Inflammatory macrophage (primary cell): ENCODE results near the gene ERG.

Source experiments
- DNase-seq, 2 donors: peaks; one replicate each; pipeline ENCODE4 v3.0.0-alpha.2; 2020 to 2022

The ERG gene

GRCh38 chr21:38388647-38389353 lies 109.5 kb downstream of the ERG start:
- DNase-seq: no peak

GRCh38 chr21:38388203-38388602 lies 110.1 kb downstream of the ERG start:
- no peak for DNase-seq

- DNase-seq: peak; percentile 26 to 37
Measured at GRCh38 chr21:38386967-38387366, 111.3 kb downstream of the ERG start.

- DNase-seq: no peak
Measured at GRCh38 chr21:38385427-38386175, 112.7 kb downstream of the ERG start.

GRCh38 chr21:38384675-38385426 lies 113.4 kb downstream of the ERG start:
- peak; percentile 75 to 80 for DNase-seq

- DNase-seq: no peak
Measured at GRCh38 chr21:38384238-38384560, 114.1 kb downstream of the ERG start.

- no peak for DNase-seq
Measured at GRCh38 chr21:38383411-38384237, 114.7 kb downstream of the ERG start.

- DNase-seq: peak in 1 of 2 donors; percentile 21
Measured at GRCh38 chr21:38380481-38381137, 117.7 kb downstream of the ERG start.

GRCh38 chr21:38379147-38379546 lies 119.1 kb downstream of the ERG start:
- no peak for DNase-seq

- no peak for DNase-seq
Measured at GRCh38 chr21:38377165-38378088, 120.8 kb downstream of the ERG start.

GRCh38 chr21:38376693-38377092 lies 121.6 kb downstream of the ERG start:
- DNase-seq: no peak

GRCh38 chr21:38376235-38376634 lies 122.0 kb downstream of the ERG start:
- DNase-seq: peak; percentile 43 to 55

- no peak for DNase-seq
Measured at GRCh38 chr21:38367646-38368045, 130.6 kb downstream of the ERG start.

GRCh38 chr21:38365521-38365920 lies 132.8 kb downstream of the ERG start:
- DNase-seq: no peak

GRCh38 chr21:38363693-38364092 lies 134.6 kb downstream of the ERG start:
- DNase-seq: no peak

GRCh38 chr21:38361324-38361723 lies 137.0 kb downstream of the ERG start:
- no peak for DNase-seq

- DNase-seq: no peak
Measured at GRCh38 chr21:38359835-38360234, 138.4 kb downstream of the ERG start.

GRCh38 chr21:38359090-38359489 lies 139.2 kb downstream of the ERG start:
- DNase-seq: no peak

GRCh38 chr21:38358666-38359065 lies 139.6 kb downstream of the ERG start:
- DNase-seq: no peak

GRCh38 chr21:38358098-38358497 lies 140.2 kb downstream of the ERG start:
- DNase-seq: no peak
